ENCODE results near the gene SYMPK. TPM values are rescaled to one million over a fixed set of nuclear protein-coding genes. Genes with fewer than 3 reads are reported as not detected.
A peak's percentile ranks its signal among the peaks of the same experiment; 100 is the strongest.

The SYMPK gene
- total RNA-seq, 8 experiments from 2014 or later: 22.2 to 87.8 (median 39.2) TPM

DNA sequence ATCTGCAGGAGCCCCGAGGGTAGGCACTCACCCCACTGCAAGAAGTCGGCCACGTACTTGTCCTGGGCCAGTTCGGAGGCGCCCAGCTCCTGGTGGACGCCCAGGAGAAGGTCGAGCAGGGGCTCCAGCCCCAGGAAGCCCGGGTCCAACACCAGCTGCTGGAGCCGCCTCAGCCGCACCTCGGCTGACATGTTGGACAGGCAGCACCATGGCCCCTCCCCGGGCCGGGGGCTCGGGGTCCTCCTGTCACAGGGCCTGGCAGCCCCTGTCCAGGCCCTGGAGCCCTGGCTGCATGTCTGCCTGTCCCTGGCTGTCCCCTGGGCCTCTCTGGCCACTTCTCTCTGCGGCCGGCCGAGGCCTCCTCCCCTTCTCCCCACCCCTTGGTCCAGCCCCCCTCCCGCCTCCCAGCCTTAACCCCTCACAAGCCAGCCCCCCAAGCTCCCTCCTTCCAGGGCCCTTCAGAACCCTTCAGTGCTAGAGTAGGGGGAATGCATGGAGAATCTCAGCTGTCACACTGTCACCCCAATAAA lies 80.7 kb downstream of the SYMPK start, which contains the start of gene DMPK:
Gene DMPK (minus strand): TSS at position 329 of the 530 bp plus-strand sequence. CDS start 138 bp downstream, at position 191.
- ATAC-seq (replicated peaks in 6 of 8): peak in 6 of 8 experiments; percentile 5 to 47 (median 16)
- no peak within 1 kb of the TSS for H3K4me3 ChIP-seq
- in situ Hi-C loops (cut with MboI; ENCODE audit: low pct_unique_long_range_greater_than_20kb in 2 of 9, low sequenced_read_pairs in 9 of 9, unreplicated experiment in 9 of 9): no loop called here
- no peak within 1 kb of the TSS for H3K27ac ChIP-seq
- H3K4me1 ChIP-seq (replicated peaks in 1 of 2): peaks cover 2 to 11% of the 10 kb centered on the region in 2 donors
- WGBS, 10 experiments: no CpG with 5 or more reads among the region's 18 CpGs

DNA sequence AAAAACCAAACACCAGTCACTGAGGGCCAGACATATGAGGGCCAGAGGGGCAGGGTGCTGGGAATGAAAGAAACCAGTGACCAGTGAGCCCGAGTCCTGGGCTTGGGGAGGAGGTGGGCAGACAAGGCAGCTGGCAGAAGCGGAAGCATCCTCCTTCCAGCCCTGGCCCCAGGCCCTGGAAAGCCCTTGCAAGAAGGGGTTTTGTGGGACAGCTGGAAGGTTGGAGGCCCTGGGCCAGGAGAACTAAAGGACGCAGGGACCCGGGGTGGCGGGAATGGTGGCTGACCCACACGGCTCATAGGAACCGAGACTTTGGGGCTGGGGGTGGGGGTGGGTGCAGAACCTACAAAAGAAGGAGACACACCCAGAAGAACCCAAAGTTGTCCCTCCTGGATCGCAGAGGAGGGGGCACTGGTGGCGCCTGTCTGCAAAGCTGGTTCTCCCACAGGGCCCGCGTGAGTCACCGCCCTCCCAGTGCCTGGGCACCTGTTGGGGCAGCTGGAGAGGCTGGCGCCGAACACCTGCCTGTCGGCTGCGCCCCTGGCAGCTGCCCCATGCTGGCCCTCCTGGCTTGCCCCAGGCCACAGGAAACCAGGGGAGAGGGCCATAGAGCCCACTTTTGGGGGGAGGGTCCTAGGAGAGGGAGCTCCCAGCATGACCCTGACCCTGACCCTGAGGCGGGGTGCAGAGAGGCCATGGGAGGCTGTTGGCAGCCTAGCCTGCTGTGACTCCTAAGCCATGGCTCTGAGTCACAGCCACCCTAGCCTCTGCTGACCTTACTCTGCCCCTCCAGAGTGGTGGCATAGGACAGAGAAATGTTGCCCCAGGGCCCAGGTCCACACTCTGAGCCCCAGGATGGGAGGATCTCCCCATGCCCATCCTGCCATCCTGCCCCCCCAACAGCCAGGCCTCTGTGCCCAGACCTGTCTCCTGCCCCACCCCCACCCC lies 81.5 kb downstream of the SYMPK start:
- Histone ChIP-seq H3K4me3 (no peak overlapping the region), H3K4me1 (replicated peaks in 1 of 2) (peaks cover 2 to 11% of the 10 kb centered on the region in 2 donors), H3K27ac (no peak overlapping the region)
- WGBS, 10 experiments: 70 to 86% (median 80%) methylated on average over 1 to 2 of the region's 17 CpGs; no CpG with 5 or more reads in 7 of the 10 experiments
- in situ Hi-C loops (cut with MboI; ENCODE audit: low pct_unique_long_range_greater_than_20kb in 2 of 9, low sequenced_read_pairs in 9 of 9, unreplicated experiment in 9 of 9): no loop called here
- peak in 3 of 8 experiments; percentile 2 to 7 (median 6) for ATAC-seq (replicated peaks in 6 of 8)

DNA sequence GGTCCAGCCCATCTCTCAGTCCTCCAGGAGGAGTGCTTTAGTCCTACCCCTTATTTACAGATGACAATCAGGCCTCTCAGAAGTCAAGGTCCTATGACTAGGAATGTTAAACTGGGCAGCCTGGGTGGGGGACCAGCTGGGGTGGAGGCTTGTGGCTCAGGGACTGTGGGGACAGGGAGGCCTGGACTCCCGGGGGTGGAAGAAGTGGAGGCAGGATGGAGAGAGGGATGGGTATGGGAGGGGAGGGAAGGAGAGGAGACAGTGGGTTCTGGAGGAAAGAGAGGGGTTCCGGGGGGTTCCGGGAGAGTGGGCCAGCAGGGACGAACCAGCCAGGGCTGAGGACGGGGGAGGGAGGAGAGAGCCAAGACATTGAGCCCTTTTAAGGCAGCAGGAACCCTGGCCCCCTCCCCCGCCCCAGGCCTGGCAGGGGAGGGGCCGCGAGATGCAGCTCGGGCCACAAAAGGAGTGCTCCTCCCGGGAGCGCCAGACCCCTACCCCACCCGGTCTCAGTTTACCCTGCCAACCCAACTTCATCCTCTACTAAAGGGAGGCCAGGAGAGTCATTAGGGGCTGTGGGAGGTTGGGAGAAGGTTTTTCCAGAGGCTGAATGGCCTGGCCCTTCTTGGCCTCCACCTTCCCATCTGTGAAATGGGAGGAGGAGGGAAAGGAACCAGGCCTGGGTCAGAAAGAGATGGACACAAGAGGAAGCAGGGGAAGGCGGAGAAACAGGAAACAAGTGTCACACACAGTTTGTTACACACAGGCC lies 82.3 kb downstream of the SYMPK start:
- 12 to 40% methylated on average over 1 to 5 of the region's 13 CpGs; no CpG with 5 or more reads in 8 of the 10 experiments for WGBS, 10 experiments
- Histone ChIP-seq H3K4me1 (replicated peaks in 1 of 2) (peaks cover 2 to 11% of the 10 kb centered on the region in 2 donors), H3K27ac (no peak overlapping the region), H3K4me3 (no peak overlapping the region)
- no peak for ATAC-seq (replicated peaks in 6 of 8)
- in situ Hi-C loops (cut with MboI; ENCODE audit: low pct_unique_long_range_greater_than_20kb in 2 of 9, low sequenced_read_pairs in 9 of 9, unreplicated experiment in 9 of 9): no loop called here

DNA sequence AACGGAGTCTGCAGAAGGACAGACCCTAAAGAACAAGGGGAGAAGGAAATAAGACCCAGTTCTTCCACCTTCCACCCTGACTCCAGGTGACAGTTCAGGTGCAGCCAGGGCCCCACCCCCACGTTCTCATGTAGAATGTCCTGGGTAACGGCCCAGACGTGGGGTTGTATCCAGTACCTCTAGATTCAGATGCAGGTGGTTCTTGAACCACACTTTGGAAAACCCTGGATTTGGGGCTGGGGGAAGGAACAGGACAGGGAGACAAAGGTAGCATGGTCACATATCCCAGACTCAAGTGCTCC lies 82.8 kb downstream of the SYMPK start:
- H3K4me3 ChIP-seq: no peak overlapping the region
- no peak overlapping the region for H3K27ac ChIP-seq
- WGBS, 10 experiments: 100% methylated on average over 1 of the region's 4 CpGs; no CpG with 5 or more reads in 8 of the 10 experiments
- in situ Hi-C loops (cut with MboI; ENCODE audit: low pct_unique_long_range_greater_than_20kb in 2 of 9, low sequenced_read_pairs in 9 of 9, unreplicated experiment in 9 of 9): no loop called here
- ATAC-seq (replicated peaks in 6 of 8): no peak
- H3K4me1 ChIP-seq (replicated peaks in 1 of 2): peaks cover 2 to 11% of the 10 kb centered on the region in 2 donors

DNA sequence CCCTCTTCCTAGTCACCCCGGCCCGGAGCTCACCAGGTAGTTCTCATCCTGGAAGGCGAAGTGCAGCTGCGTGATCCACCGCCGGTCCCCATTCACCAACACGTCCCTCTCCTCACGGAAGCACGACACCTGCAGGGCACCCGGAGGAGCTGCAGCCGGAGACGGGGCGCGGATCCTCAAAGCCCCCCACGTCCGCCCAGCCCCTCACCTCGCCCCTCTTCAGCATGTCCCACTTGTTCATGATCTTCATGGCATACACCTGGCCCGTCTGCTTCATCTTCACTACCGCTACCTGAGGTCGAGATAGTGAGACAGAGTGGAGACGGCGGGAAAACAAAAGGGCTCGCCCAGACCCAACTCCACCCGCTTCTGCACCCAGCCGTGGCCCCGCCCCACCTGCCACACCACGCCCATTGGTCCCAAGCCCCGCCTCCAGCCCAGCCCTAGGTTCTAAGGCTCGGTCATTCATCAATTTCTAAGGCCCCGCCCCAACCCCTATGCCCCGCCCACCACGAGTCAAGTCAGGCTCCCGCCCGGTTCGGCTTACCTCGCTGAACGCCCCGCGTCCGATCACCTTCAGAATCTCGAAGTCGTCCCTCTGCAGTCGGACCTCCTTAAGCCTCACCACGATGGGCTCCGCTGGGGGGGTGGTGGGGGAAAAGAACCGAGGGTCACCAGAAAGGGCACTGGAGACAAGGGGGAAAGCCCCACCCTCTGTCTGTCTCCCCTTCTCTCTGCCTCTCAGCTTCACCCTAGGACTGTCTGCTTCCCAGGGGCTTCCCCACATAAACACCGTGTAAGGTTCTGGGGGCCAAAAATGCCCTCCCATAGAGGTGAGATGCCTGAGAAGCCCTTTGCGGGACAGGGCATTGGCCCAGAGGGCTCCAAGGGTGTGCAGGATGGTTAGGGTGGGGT lies 83.5 kb downstream of the SYMPK start:
- Histone ChIP-seq H3K27ac (no peak overlapping the region), H3K4me3 (peak overlapping the region; percentile 18 to 35 (median 20)), H3K4me1 (replicated peaks in 1 of 2) (peaks cover 2 to 11% of the 10 kb centered on the region in 2 donors)
- 0 to 75% (median 12%) methylated on average over 2 to 5 of the region's 48 CpGs; no CpG with 5 or more reads in 6 of the 10 experiments for WGBS, 10 experiments
- in situ Hi-C loops (cut with MboI; ENCODE audit: low pct_unique_long_range_greater_than_20kb in 2 of 9, low sequenced_read_pairs in 9 of 9, unreplicated experiment in 9 of 9): no loop called here
- peak; percentile 1 to 85 (median 75) for ATAC-seq (replicated peaks in 6 of 8)

DNA sequence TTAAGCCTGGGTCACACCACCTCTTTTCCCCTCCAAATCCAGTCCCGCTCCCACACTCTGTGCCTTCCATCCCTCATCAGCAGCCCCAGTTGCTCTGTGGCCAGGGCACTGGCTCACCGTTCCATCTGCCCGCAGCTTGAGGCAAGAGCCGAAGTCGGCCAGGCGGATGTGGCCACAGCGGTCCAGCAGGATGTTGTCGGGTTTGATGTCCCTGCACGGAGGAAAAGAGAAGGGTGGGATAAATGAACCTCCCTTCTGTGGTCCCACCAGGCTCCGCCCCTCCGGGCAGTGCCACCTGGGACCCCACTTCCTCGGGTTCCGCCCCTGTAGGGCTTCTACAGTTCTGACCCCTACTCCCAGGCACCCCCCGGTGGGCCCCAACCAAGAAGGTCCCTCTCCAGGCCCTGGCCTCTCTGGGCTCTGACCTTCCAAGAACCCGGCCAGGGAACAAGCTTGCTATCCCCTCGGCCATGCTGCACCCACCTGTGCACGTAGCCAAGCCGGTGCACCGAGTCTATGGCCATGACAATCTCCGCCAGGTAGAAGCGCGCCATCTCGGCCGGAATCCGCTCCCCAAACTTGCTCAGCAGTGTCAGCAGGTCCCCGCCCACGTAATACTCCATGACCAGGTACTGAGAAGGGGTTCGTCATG lies 84.8 kb downstream of the SYMPK start:
- WGBS, 10 experiments: 83 to 100% (median 97%) methylated on average over 1 to 7 of the region's 28 CpGs; no CpG with 5 or more reads in 5 of the 10 experiments
- H3K4me1 ChIP-seq (replicated peaks in 1 of 2): peaks cover 2 to 9% of the 10 kb centered on the region in 2 donors
- in situ Hi-C loops (cut with MboI; ENCODE audit: low pct_unique_long_range_greater_than_20kb in 2 of 9, low sequenced_read_pairs in 9 of 9, unreplicated experiment in 9 of 9): no loop called here
- no peak overlapping the region for H3K4me3 ChIP-seq
- no peak for ATAC-seq (replicated peaks in 6 of 8)
- H3K27ac ChIP-seq: no peak overlapping the region

DNA sequence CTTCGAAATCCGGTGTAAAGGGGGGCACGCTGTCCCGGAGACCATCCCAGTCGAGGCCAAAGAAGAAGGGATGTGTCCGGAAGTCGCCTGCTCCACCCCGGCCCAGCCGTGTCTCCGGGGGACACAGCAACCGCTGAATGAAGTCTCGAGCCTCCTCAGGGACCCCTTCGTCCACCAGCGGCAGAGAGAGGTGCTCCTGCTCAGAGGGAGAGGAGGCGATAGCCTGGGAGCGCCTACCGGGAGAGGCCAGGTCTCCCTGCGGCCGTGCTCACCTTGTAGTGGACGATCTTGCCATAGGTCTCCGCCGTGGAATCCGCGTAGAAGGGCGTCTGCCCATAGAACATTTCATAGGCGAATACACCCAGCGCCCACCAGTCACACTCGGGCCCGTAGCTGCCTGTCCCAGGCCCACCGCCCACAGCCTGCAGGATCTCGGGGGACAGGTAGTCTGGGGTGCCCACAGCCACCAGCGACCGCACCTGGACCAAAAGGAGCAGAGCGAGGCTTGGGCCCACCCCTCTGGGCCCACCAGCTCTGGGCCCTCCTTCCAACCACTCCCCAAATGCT lies 85.5 kb downstream of the SYMPK start:
- in situ Hi-C loops (cut with MboI; ENCODE audit: low pct_unique_long_range_greater_than_20kb in 2 of 9, low sequenced_read_pairs in 9 of 9, unreplicated experiment in 9 of 9): no loop called here
- no peak for ATAC-seq (replicated peaks in 6 of 8)
- peaks cover 2 to 8% of the 10 kb centered on the region in 2 donors for H3K4me1 ChIP-seq (replicated peaks in 1 of 2)
- H3K27ac ChIP-seq: no peak overlapping the region
- no peak overlapping the region for H3K4me3 ChIP-seq
- 80 to 100% (median 93%) methylated on average over 1 to 6 of the region's 34 CpGs; no CpG with 5 or more reads in 5 of the 10 experiments for WGBS, 10 experiments

DNA sequence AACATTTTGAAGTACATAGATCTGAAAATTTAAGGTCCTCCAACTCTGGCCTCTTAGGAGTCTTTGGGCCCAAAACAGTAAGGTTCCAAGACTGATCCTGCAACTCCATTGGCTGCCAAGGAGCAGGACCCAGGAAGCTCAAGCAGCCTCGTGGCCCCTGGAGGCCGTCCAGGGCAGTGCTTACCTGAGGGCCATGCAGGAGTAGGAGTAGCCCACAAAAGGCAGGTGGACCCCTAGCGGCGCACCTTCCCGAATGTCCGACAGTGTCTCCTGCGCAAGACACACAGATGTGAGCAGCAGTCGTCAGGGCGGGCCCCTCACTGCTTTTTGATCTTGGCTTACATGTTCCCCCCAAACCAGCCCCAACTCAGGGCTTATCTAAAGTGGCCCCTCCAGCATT lies 88.2 kb downstream of the SYMPK start:
- H3K4me1 ChIP-seq (replicated peaks in 1 of 2): peaks cover 2 to 3% of the 10 kb centered on the region in 2 donors
- 40 to 100% (median 77%) methylated on average over 1 to 5 of the region's 9 CpGs; no CpG with 5 or more reads in 5 of the 10 experiments for WGBS, 10 experiments
- no peak overlapping the region for H3K27ac ChIP-seq
- no peak overlapping the region for H3K4me3 ChIP-seq
- ATAC-seq (replicated peaks in 6 of 8): no peak
- in situ Hi-C loops (cut with MboI; ENCODE audit: low pct_unique_long_range_greater_than_20kb in 2 of 9, low sequenced_read_pairs in 9 of 9, unreplicated experiment in 9 of 9): no loop called here

DNA sequence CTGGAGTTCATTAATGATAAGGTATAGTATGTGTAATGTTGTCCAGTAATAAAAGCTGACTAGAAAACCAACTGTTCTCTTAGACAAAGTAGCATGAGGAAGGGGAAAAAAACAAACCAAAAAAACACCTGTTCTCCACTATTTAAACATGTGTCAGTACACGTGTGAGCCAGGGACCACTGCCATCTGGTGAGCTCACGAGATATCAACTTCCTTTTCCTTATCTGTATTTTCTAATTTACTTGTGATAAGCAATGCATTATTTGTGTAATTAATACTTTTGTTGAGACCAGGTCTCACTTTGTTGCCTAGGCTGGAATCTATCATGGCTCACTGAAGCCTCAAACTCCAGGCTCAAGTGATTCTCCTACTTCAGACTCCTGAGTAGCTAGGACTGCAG lies 89.6 kb downstream of the SYMPK start:
- no peak overlapping the region for H3K4me3 ChIP-seq
- 58 to 100% (median 86%) methylated on average over 1 to 2 of the region's 2 CpGs; no CpG with 5 or more reads in 5 of the 10 experiments for WGBS, 10 experiments
- no peaks in the 10 kb centered on the region for H3K4me1 ChIP-seq (replicated peaks in 1 of 2)
- no peak for ATAC-seq (replicated peaks in 6 of 8)
- H3K27ac ChIP-seq: no peak overlapping the region
- in situ Hi-C loops (cut with MboI; ENCODE audit: low pct_unique_long_range_greater_than_20kb in 2 of 9, low sequenced_read_pairs in 9 of 9, unreplicated experiment in 9 of 9): no loop called here

DNA sequence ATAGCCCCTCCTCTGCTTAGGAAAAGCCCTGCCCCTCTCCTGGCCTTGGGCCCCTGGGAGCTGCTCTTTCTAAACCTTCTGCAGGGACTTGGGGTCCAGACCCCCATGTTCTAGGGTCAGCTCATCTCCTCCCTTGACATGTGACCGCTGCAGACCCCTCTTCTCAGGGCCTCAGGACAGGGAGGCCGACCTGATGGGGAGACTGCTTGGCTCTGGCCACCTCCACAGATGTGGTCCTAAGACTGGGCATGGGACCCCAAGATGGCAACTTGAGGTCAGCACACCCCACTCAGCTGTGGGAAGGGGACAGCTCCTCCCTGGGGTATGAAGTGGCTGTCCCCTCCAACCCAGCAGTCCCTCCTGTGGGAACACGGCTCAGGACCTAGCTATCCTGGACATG lies 90.0 kb downstream of the SYMPK start:
- H3K27ac ChIP-seq: no peak overlapping the region
- H3K4me3 ChIP-seq: no peak overlapping the region
- H3K4me1 ChIP-seq (replicated peaks in 1 of 2): no peaks in the 10 kb centered on the region
- no CpG with 5 or more reads among the region's 3 CpGs for WGBS, 10 experiments
- in situ Hi-C loops (cut with MboI; ENCODE audit: low pct_unique_long_range_greater_than_20kb in 2 of 9, low sequenced_read_pairs in 9 of 9, unreplicated experiment in 9 of 9): no loop called here
- no peak for ATAC-seq (replicated peaks in 6 of 8)

DNA sequence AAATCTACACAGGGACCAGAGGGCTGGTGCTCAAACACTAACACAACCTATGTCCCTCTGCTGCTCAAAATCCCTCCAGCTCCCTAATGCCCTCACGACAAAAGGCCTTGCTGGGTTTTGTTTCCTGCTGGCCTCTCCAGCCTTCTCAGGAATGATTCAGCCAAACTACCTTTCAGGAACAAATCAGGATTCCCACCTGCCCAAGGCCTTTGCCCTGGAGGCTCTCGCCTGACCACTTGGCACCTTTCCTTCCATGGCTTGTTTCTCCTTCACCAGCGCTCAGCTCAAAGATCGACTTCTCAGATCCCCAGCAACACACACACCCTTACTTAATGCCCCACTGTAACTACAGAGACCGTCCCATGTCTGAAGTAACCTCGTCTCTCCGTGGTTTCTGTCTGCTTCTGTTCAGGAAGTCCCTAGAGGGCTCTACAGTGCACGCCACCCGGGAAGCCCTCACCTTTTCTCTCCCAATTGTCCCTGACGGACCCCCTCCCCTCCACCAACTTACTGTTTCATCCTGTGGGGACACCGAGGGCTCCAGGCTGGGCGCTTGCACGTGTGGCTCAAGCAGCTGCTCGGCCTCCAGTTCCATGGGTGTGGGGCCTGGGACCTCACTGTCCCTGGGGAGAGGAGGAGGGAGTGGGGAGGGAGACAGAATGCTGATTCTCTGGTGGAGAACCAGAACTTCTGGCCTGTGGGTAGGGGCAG lies 90.7 kb downstream of the SYMPK start:
- in situ Hi-C loops (cut with MboI; ENCODE audit: low pct_unique_long_range_greater_than_20kb in 2 of 9, low sequenced_read_pairs in 9 of 9, unreplicated experiment in 9 of 9): no loop called here
- 50 to 100% (median 79%) methylated on average over 1 to 10 of the region's 14 CpGs; no CpG with 5 or more reads in 3 of the 10 experiments for WGBS, 10 experiments
- H3K4me1 ChIP-seq (replicated peaks in 1 of 2): no peaks in the 10 kb centered on the region
- no peak overlapping the region for H3K27ac ChIP-seq
- H3K4me3 ChIP-seq: no peak overlapping the region
- ATAC-seq (replicated peaks in 6 of 8): no peak
